ENCODE data around the gene TNK1.
"Not testable (repeated sequence)": the region's sequence is repeated elsewhere in the genome, so short reads cannot be mapped to it uniquely, and the experiment has no call there.

Gene TNK1

DNA sequence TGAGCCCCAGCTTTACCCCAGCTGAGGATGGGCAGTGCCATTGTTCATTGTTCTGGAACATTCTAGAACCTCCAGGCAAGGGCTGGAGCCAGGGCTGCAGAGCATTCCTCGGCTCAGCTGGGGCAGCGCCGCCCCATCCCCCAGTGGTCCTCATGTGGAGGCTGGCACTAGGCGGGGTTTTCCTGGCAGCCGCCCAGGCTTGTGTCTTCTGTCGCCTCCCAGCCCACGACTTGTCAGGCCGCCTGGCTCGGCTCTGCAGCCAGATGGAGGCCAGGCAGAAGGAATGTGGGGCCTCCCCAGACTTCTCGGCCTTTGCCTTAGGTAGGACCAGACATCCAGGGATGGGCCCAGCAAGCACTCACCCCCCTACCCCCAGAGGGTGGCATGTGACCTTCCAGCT is 25.8 kb upstream of the TNK1 start, which contains the start of gene TMEM95:
Gene TMEM95 (plus strand): TSS at position 104 of the 400 bp plus-strand sequence. CDS start 49 bp downstream, at position 153.
- DNase-seq (ENCODE audit: low read depth) = no peak

DNA sequence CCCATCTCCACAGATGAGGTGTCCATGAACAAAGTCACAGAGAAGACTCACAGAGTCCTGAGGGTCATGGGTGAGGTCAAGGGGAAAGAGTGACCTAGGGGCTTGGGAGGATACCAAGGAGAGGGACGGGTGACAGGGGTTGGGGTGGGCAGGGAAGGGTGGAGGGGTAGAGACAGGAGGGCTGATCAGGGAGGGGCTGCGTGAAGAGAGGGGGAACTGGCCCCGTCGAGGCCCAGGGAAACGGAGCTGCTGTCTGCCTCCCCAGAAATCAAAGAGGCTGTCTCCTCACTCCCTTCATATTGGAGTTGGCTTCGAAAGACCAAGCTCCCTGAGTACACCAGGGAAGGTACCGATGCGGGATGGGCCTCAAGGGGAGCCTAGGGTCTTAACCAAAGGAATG is 25.3 kb upstream of the TNK1 start:
- no peak for DNase-seq (ENCODE audit: low read depth)

DNA sequence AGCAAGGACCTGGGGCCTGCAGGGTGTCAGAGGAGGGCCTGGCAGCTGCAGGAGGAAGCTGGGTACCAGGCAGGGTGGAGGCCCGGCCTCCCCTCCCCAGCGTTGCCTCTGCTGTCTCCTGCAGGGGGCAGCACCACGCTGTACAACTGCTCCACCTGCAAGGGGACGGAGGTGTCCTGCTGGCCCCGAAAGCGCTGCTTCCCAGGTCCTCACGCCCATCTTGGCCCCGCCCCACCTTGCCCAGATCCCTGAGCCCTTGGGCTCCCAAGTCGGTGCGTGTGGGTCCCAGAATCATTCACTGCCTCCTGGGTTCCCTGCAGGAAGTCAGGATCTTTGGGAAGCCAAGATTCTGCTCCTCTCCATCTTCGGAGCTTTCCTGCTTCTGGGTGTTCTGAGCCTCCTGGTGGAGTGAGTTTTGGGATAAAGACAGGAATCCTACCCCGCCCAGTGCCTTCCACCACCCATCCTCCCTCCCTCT is 24.8 kb upstream of the TNK1 start:
- DNase-seq (ENCODE audit: low read depth) = peak; percentile 73

DNA sequence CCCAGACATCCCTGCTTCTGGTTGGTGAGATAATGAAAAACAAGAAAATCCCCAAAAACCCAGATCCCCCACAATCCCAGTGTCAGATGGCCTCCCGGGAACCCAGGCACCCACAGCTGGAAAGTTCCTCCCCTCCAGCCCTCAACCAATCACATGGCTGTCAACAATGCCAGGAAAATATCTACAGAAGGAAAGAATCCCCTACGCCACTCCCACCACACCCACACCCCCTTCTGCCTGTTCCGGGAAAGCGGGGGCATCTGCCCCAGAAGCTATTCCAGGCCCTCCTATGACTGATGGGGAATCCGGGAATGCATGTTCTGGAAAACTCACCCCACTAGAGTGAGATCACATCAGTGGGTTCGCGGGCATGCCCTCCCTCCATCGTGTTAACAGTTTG is 24.1 kb upstream of the TNK1 start:
- DNase-seq (ENCODE audit: low read depth) = no peak

DNA sequence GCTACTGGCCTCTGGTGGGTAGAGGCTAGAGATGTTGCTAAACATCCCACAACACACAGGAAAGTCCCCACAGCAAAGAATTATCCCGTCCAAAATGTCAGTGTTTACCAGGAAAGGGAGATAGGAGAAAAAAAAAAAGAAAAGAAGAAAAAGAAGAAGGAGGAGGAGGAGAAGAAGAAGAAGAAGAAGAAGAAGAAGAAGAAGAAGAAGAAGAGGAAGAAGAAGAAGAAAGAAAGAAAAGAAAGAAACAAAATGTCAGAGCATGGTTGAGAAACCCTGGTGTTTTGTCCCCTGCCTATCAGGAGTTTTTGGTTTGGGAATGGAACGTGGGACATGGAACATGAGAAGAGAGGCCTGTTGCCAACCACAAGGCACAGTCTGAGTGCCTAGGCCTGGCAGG is 23.5 kb upstream of the TNK1 start:
- no peak for DNase-seq (ENCODE audit: low read depth)

DNA sequence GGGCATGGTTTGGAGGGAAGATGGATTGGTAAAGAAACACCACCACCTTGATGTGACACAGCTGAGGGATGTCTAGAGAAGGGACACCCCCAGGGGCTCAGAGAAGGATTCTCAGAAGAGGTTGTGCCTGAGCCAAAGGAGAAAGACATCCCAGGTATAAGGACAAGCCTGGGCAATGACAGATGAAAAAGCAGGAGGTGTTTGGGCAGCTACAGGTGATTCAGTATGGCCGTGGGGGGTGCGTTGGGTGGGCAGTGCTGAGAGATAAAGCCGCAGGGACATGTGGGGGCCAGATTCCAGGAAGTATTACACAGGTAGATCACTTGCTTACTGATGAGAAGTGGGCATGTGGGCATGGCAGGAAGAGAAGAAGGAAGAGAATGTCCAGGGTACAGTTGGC is 19.0 kb upstream of the TNK1 start:
- DNase-seq (ENCODE audit: low read depth) = no peak

DNA sequence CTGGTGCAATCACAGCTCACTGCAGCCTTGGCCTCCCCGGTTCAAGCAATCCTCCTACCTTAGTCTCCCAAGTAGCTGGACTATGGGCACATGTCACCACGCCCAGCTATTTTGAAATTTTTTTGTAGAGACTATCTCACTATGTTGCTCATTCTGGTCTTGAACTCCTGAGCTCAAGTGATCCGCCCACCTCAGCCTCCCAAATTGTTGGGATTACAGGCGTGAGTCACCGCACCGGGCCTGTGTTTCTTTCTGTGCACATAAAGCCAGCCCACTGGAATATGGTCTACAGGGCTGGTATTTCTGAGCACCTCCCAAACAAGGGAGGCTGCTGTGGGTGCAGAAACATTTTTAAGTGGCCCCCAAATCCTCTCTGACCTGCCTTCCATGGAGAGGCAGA is 17.6 kb upstream of the TNK1 start:
- DNase-seq (ENCODE audit: low read depth) = no peak

DNA sequence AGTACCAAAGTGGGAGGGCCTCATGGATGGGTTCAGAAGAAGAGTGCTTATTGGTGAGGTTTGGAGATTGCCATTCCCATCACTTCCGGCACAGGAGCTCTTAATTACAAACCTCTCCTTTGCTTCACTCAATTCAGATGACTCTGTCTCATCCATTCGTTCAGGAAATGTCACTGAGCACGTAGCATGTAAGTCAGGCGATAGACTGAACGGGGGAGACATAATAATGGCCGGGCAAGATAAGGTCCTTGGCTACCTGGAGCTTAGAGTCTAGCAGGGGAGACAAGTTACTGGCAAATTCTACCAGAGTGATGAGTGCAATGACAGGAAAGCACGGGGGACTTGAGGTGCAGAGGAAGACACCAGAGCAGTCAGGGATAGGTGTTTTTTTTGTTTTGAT is 14.9 kb upstream of the TNK1 start:
- not testable (repeated sequence) for DNase-seq (ENCODE audit: low read depth)

DNA sequence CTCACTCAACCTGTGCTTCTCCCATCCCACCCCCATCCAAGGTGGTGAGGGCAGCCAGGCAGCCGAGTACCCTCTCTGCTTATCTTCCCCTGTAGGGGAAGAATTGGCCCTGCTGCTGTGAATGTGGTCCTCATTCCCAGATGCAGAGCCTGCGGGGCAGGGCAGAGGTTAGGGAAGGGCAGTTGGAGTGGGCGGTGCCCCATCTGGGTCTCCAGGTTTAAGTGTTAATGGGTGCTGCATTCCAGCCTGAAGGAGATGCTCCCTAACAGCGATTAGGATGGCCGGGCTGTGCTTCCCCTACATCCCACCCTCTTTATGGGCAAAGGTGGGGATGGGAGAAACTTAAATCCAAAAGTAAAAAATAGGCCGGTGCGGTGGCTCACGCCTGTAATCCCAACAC is 13.8 kb upstream of the TNK1 start:
- no peak for DNase-seq (ENCODE audit: low read depth)

DNA sequence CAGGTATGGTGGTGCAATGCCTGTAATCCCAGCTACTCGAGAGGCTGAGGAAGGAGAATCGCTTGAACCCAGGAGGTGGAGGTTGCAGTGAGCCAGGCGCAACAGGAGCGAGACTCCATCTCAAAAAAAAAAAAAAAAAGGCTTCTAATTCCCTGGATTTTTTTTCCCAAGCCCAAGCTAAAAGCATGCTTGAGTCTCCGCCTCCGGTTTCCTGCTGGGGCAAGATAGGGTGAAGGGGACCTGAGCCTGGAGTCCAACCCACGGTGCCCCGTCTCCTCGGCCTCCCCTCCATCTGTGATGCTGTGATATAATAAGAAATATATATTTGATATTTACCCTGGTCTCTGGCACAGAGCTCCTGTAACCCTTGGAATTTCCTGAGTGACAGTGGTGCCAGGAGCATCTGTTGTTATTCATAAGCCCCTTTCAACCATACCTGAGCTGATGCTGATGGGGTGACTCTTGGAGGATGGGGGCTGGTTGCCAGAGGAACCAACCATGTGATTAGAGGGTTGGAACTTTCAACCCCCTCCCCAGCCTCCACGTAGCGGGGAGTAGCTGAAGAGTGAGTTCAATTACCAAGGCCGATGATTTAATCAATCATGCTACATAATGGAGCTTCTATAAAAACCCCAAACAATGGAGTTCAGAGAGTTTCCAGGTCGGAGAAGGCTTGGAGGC is 12.8 kb upstream of the TNK1 start:
- no peak for DNase-seq (ENCODE audit: low read depth)

DNA sequence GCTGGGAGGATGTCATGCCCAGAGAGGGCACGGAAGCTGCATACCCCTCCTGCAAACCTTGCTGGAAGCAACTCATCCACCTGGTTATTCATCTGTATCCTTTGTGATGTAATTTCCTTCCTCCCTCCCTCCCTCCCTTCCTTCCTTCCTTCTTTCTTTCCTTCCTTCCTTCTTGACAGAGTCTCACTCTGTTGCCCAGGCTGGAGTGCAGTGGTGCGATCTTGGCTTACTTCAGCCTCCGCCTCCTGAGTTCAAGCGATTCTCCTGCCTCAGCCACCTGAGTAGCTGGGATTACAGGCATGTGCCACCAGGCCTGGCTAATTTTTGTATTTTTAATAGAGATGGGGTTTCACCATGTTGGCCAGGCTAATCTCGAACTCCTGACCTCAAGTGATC is 12.3 kb upstream of the TNK1 start:
- not testable (repeated sequence) for DNase-seq (ENCODE audit: low read depth)

DNA sequence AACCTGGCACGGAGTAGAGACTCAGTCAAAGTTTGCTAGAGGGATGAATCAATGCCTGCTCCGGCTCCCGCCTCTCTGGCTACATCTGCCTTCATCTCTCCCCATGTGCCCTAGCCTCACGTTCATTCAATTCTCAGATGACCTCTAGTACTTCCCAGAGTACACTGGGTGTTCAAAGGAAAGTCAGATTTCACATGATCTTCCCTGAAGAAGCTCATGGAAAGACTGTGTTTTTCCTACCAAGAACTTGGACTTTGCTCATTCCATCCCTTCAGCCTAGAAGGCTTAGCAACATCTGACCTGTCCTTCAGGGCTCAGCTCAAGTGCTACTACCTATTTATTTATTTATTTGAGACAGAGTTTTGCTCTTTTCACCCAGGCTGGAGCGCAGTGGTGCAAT is 11.1 kb upstream of the TNK1 start:
- DNase-seq (ENCODE audit: low read depth) = no peak

DNA sequence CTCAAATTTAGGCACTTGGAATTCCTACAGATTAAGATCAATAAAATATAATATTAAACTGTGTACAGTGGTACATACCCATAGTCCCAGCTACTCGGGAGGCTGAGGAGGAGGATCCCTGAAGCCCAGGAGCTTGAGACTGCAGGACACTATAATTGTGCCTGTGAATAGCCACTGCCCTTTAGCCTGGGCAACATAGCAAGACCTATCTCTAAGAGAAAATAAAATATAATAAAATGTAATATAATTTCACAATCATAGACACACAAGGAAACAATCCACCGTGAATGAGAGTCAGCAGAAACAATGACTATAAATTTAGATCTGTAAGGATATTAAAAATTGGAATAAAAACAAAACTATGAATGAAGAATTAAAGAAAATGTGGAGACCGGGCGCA is 10.0 kb upstream of the TNK1 start:
- DNase-seq (ENCODE audit: low read depth) = no peak

DNA sequence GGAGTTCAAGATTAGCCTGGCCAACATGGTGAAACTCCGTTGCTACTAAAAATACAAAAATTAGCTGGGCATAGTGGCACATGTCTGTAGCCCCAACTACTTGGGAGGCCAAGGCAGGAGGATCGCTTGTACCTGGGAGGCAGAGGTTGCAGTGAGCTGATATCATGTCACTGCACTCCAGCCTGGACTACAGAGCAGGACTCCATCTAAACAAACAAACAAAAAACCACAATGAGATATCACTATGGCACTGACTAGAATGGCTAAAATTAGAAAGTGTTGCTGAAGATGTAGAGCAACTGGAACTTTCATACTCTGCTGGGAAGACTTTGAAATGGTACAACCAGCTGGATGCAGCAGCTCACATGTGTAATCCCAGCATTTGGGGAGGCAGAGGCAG is 6.5 kb upstream of the TNK1 start:
- no peak for DNase-seq (ENCODE audit: low read depth)

DNA sequence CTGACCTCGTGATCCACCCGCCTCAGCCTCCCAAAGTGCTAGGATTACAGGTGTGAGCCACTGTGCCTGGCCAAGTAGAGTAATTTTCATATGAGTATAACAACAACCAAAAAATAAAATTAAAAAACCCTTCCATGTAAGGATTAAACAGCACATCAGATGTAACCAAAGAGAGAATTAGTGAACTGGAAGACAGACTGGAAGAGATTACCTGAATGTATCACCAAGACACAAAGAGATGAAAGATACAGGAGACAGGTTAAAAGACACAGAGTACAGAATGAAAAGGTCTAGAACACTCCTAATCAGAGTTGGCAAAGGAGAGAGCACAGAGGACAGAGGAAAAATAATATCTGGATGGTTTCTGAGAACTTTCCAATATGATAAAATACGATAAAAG is 1.8 kb upstream of the TNK1 start:
- DNase-seq (ENCODE audit: low read depth) = no peak

DNA sequence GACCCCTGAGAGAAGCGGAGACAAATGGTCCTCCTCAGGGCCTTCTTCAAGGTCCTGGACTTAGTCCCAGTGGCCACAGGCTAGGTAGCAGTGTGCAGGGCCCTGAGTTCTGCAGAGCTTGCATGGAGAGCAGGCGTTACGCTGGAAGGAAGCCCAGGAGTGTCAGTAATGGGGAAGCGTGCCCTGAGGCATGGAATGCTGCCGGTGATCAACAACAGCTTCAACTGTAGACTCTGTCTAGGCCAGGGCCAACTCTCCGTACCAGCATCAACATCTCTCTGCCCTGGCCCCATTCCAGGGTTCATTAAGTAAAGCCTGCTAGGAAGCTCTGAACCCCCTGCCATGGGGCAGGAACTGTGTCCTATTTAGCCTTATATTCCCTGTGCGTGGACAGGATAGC is 568 bp upstream of the TNK1 start:
- no peak for DNase-seq (ENCODE audit: low read depth)

DNA sequence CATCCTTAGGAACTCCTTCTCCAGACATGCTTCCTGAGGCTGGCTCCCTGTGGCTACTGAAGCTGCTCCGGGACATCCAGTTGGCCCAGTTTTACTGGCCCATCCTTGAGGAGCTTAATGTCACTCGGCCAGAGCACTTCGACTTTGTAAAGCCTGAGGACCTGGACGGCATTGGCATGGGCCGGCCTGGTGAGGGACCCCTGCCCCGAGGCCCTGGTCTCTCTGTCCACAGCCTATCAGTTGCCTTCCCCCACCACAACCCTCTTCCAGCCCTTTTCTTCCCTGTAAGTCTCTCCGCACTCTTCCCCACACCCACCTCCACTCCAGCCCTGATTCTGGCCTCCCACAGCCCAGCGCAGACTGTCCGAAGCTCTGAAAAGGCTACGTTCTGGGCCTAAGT is 2.0 kb downstream of the TNK1 start:
- no peak for DNase-seq (ENCODE audit: low read depth)

DNA sequence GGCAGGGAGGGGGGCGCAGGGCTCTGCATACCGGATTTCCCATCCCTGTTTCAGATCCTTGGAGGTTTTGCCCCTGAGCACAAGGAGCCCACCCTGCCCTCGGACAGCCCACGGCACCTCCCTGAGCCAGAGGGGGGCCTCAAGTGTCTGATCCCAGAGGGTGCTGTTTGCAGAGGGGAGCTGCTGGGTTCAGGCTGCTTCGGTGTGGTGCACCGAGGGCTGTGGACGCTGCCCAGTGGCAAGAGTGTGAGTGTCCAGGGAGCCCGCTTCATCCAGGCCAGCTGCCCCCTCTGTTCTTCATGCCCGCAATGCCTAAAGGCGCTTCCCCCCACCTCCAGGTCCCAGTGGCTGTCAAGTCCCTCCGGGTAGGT is 2.5 kb downstream of the TNK1 start:
- DNase-seq (ENCODE audit: low read depth) = no peak

DNA sequence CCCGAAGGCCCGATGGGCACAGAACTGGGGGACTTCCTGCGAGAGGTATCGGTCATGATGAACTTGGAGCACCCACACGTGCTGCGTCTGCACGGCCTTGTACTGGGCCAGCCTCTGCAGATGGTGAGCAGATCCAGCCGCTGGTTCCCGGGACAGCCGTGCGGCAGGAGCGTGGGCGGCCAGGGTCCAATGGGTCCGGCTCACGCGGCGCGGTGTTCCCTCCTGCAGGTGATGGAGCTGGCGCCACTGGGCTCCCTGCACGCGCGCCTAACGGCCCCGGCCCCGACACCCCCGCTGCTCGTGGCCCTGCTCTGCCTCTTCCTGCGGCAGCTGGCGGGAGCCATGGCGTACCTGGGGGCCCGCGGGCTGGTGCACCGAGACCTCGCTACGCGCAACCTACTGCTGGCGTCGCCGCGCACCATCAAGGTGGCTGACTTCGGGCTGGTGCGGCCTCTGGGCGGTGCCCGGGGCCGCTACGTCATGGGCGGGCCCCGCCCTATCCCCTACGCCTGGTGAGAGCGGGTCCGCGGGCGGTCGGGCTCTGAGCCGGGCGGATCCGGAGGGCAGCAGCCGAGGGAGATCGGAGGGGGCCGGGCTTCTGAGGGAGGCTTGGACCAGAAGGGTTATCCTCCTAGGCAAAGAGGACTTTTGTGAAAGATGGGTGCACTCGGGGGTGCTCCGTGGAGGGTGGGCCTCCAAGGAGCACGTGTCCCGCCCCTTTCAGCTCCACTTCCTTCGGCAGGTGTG is 3.0 kb downstream of the TNK1 start:
- peak; percentile 61 for DNase-seq (ENCODE audit: low read depth)

DNA sequence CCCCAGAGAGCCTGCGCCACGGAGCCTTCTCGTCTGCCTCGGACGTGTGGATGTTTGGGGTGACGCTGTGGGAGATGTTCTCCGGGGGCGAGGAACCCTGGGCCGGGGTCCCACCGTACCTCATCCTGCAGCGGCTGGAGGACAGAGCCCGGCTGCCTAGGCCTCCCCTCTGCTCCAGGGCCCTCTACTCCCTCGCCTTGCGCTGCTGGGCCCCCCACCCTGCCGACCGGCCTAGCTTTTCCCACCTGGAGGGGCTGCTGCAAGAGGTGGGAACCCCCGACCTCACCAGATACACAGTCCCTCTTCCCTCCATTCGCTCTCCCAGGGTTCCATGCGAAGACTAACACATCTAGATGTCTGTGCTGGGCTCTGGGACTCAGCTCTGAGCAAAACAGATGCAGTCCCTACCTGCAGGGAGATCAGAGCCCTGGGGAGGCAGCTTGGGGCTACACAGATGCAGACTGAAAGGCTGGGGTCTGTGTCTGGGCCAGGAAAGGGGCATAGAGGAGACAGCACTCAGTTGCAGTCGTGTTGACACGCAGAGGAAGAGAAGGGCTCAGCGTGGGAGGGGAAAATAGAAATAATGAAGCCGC is 3.7 kb downstream of the TNK1 start:
- no peak for DNase-seq (ENCODE audit: low read depth)

DNA sequence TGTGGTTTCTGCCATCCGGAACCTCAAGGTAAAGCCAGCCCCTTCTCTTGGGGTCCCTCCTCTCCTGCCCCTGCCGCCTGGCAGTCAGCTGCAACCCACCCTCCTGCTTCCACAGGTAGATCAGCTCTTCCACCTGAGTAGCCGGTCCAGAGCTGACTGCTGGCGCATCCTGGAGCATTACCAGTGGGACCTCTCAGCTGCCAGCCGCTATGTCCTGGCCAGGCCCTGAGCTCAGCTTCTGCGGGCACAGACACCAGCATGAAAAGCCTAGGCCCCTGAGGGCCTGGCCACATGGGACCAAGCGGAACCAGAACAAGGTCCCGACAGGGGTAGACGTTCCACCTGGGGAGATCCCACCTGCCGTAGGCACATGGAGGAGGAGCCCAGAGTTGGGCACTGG is 8.0 kb downstream of the TNK1 start:
- no peak for DNase-seq (ENCODE audit: low read depth)

DNA sequence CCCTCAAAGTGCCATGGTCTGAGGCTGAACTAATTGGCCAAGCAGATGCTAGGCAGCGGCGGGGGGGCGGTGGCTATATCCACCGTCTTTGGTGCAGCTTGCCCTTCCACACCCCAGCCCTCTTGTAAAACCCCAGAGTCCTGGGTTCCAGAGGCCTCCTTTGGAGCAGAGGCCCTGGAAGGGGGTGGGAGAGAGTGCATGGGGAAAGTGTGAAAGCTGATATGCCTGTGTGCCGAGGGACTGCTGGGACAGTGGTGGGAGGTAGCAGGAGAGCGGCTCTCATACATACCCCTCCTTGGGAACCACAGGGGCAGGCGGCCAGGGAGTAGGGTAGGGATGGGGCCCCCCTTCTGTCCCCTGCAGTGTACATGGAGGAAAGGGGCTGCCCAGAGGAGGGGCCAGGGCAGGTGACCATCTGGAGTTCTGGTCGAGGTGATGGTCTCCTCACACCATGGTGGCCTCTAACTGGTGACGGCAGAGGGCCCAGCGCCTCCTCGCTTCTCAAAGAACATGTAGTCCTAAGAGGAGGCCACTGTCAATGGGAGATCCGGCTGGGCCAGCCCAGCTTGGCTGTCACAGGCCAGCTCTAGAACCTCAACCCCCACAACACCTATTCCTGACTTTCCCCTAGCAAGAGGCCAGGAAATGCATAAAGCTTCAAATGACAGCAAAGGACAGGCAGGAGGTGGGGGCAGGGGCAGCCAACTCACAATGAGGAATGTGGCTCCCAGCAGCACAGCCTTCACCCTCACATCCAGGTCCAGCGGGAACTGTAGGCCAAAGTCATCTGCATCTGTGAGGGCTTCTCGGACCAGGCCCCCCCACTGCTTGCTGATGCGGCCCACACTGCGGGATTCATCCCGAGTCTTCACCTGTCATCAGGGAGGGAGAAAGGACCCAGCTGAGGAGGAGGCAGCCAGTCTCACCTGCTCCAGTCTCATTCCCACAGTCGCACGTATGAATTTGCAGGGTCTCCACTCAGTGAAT is 9.3 kb downstream of the TNK1 start:
- DNase-seq (ENCODE audit: low read depth) = no peak

Data from stimulated activated CD8-positive, alpha-beta memory T cell treated with anti-CD3 and anti-CD28 coated beads, Interleukin-4, amount 100 ng/mL, for 24 hours (primary cell).